Heart right ventricle (tissue), 16 donors: ENCODE data around the gene MBTPS1. TPM values are rescaled to one million over a fixed set of nuclear protein-coding genes. Genes with fewer than 3 reads are reported as not detected.

Source experiments
- ATAC-seq, 8 donors: fragments of 200-7000 bp; cut with Tn5 transposase; one replicate each; pipeline ENCODE4 v1.9.1; 2020; ENCODE audit warnings: mild to moderate bottlenecking in 8 of 8, moderate library complexity in 8 of 8, moderate number of reproducible peaks in 1 of 8
- DNase-seq, 2 donors: peaks; one replicate each; pipeline ENCODE4 v3.0.0-alpha.2; 2020
- H3K27ac ChIP-seq, 10 donors: fragments of 200-600 bp; sonication (generic) in 2 of 10; one replicate each; pipeline versions ENCODE4 v1.5.0 to v1.8.0; 2020 to 2022; ENCODE audit warnings: mild to moderate bottlenecking in 3 of 10
- H3K27me3 ChIP-seq, 7 donors: fragments of 200-600 bp; one replicate each; pipeline ENCODE4 v1.8.0; 2021 to 2022; ENCODE audit warnings: mild to moderate bottlenecking in 2 of 7
- H3K36me3 ChIP-seq, 9 donors: fragments of 200-600 bp; sonication (generic) in 1 of 9; one replicate each; pipeline versions ENCODE4 v1.5.0 to v1.8.0; 2020 to 2022; ENCODE audit warnings: mild to moderate bottlenecking in 2 of 9
- H3K4me1 ChIP-seq, 9 donors: fragments of 200-600 bp; sonication (generic) in 1 of 9; one replicate each; pipeline versions ENCODE4 v1.5.0 to v1.8.0; 2020 to 2022; ENCODE audit warnings: mild to moderate bottlenecking in 4 of 9
- H3K4me3 ChIP-seq, 10 donors: fragments of 200-600 bp; sonication (generic) in 2 of 10; one replicate each; pipeline versions ENCODE4 v1.5.0 to v1.8.0; 2020 to 2022; ENCODE audit warnings: mild to moderate bottlenecking in 7 of 10, moderate library complexity in 2 of 10
- H3K9me3 ChIP-seq, 11 donors: fragments of 200-600 bp in 10 of 11; sonication (generic) in 2 of 11; one replicate each; pipeline versions ENCODE4 v1.5.0 to v1.8.0; 2013 to 2022; ENCODE audit warnings: mild to moderate bottlenecking in 2 of 11, control low read depth in 1 of 11, moderate library complexity in 1 of 11
- WGBS, 2 donors: extraction: QIAGEN DNeasy Blood & Tissue Kit; methylation state at CpG; one replicate each; pipeline ENCODE4 v1.1.7; 2013; ENCODE audit warnings: inconsistent platforms in 1 of 2; 5-methylcytosine and 5-hydroxymethylcytosine counted together
- intact Hi-C, 10 donors: fragments of 100-400 bp; cut with DNase I; formaldehyde crosslinking; loops; one replicate each; pipeline versions ENCODE4 v1.11.1 to v1.14.2; 2022
- polyA plus RNA-seq, 2 donors: library from polyadenylated mRNA; stranded (reverse); fragments of 200-250 nt; gene quantifications; one replicate each; pipeline ENCODE4 v1.2.3, GENCODE V29; 2013
- total RNA-seq, 10 donors: library from RNA; stranded (reverse); fragmentation: NEBNext Ultra II Directional in 3 of 10; extraction: Animal tissue kit (Norgen Biotek cat#: 25700) in 3 of 10; gene quantifications; one replicate each; pipeline versions ENCODE4 v1.2.1 to v1.2.4, GENCODE V29; 2021 to 2023
- TF ChIP-seq, protein P1 (sequence below), 9 donors: fragments of 200-600 bp; sonication (generic) in 2 of 9; IDR thresholded peaks; one replicate each; pipeline versions ENCODE4 v1.5.0 to v1.8.0; 2021 to 2022; ENCODE audit warnings: antibody characterized with exemption in 9 of 9, mild to moderate bottlenecking in 5 of 9, moderate library complexity in 1 of 9
- donor health status: Arrhythmogenic right ventricular cardiomyopathy.
- donor health status: ischemic (EF 13 %, LVEDD 7.1; RV severe dilation, severe dysfunction).
- donor health status: healthy with polysubstance abuse.
- donor health status: DM: no; HTN: yes; CAD: no.
- donor health status: DM: no; HTN: no; CAD: no.
- donor health status: ischemic (EF 25% LVEDD 6.9; RV normal size, moderate dysfunction).
- donor health status: ischemic (EF 25% LVEDD 5.7; RV mildly dilated, moderate dysfunction).
- donor health status: healthy.
- donor health status: DM: yes; HTN: yes; CAD: no.
- donor health status: Ischemic cardiomyopathy.
- donor health status: ischemic (EF 35%, LVEDD 5.7; RV mildly dilated, moderate dysfunction).
- donor health status: nonischemic (EF 11% LVEDD 7.7; RV severe dilation, severe dysfunction).
- donor health status: DM: yes; HTN: yes; CAD: no.
- donor health status: PGD.
- donor health status: ischemic (EF 29% LVEDD 5.4; RV normal size, mild dysfunction).
- donor health status: nonischemic (EF 23%, LVEDD 6.1; RV moderate dilation, normal function).

Gene MBTPS1
- total and polyA plus RNA-seq, 12 donors: 41.4 to 122 (median 66.0) TPM

DNA sequence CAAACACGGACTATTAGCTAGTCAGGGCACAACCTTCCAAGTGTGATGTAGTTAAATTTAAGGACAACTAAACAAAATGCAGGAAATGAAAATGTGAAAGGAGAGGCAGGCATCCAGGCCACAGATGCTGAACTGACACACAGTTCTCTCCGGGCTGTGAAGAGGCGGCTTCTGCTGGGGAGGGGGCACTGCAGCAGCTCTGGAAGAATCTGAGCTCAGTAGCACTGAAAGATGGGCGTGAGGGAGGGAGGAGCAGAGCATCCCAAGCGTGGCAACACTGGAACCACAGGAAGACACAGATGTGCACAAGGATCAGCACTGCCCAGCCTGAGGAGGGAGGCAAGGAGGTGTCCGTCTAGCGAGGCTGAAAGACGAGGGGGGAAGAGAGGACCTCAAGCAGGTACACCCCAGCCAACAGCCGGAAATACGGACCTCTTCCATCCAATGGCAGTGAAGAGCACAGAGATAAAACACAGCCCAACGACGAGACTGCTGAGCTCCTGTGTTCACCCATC is 11.4 kb downstream of the MBTPS1 start:
- H3K9me3 ChIP-seq: no peaks in the 10 kb centered on the region
- peak overlapping the region in 1 of 10 donors; percentile 7 for H3K27ac ChIP-seq
- H3K4me3 ChIP-seq: no peak overlapping the region
- peaks cover 0 to 55% (median 0%) of the 10 kb centered on the region in 9 donors for H3K36me3 ChIP-seq
- H3K27me3 ChIP-seq: no peaks in the 10 kb centered on the region
- H3K4me1 ChIP-seq: peaks cover 0 to 58% (median 24%) of the 10 kb centered on the region in 9 donors
- TF ChIP-seq, protein P1, sequence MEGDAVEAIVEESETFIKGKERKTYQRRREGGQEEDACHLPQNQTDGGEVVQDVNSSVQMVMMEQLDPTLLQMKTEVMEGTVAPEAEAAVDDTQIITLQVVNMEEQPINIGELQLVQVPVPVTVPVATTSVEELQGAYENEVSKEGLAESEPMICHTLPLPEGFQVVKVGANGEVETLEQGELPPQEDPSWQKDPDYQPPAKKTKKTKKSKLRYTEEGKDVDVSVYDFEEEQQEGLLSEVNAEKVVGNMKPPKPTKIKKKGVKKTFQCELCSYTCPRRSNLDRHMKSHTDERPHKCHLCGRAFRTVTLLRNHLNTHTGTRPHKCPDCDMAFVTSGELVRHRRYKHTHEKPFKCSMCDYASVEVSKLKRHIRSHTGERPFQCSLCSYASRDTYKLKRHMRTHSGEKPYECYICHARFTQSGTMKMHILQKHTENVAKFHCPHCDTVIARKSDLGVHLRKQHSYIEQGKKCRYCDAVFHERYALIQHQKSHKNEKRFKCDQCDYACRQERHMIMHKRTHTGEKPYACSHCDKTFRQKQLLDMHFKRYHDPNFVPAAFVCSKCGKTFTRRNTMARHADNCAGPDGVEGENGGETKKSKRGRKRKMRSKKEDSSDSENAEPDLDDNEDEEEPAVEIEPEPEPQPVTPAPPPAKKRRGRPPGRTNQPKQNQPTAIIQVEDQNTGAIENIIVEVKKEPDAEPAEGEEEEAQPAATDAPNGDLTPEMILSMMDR (IDR thresholded peaks at IDR 0.05): no peak
- peak in 2 of 8 donors; percentile 4 to 14 for ATAC-seq
- no peak for DNase-seq
- WGBS, 2 donors: 69 to 70% methylated on average over 12 of the region's 12 CpGs
- intact Hi-C loops: no loop called here

DNA sequence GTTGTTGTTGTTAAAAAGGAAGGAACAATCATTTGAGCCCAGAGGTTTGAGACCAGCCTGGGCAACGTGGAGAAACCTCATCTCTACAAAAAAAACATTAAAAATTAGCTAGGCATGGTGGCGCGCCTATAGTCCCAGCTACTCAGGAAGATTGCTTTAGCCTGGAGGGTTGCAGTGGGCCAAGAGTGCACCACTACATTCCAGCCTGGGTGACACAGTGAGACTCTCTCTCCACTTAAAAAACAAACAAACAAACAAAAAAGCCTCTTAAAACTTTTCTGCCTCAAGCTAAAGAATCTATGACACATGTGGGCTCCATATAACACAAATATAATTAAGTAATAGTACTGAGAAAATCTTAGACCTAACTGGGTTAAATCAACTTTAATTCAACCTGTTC is 12.5 kb downstream of the MBTPS1 start:
- Histone ChIP-seq H3K36me3 (peaks cover 0 to 56% (median 6%) of the 10 kb centered on the region in 9 donors), H3K4me3 (no peak overlapping the region), H3K4me1 (peaks cover 0 to 47% (median 16%) of the 10 kb centered on the region in 9 donors), H3K9me3 (no peaks in the 10 kb centered on the region), H3K27ac (no peak overlapping the region), H3K27me3 (no peaks in the 10 kb centered on the region)
- TF ChIP-seq, protein P1 (IDR thresholded peaks at IDR 0.05): no peak
- ATAC-seq: no peak
- 84 to 91% methylated on average over 3 of the region's 3 CpGs for WGBS, 2 donors
- DNase-seq: no peak
- intact Hi-C loops: no loop called here

DNA sequence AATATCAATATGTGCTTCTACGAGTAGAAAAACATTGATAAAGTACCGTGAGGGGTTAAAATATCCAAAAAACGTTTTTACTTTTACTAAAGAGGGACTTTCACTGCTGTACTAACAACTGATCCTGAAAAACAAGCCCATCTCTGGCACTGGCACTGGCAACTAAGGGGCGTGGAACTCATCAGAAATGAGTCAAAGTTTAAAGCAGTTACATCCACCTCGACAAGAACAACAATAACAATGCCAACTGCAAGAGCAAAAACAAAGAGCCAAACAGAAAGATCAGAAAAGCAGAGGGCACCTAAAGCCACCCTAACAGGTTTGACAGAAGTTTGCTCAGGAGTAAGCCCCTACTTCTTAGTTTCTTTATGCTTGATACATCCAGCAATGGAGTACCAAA is 13.1 kb downstream of the MBTPS1 start:
- no peak for ATAC-seq
- H3K4me1 ChIP-seq: peaks cover 0 to 46% (median 16%) of the 10 kb centered on the region in 9 donors
- 65 to 73% methylated on average over 5 of the region's 5 CpGs for WGBS, 2 donors

DNA sequence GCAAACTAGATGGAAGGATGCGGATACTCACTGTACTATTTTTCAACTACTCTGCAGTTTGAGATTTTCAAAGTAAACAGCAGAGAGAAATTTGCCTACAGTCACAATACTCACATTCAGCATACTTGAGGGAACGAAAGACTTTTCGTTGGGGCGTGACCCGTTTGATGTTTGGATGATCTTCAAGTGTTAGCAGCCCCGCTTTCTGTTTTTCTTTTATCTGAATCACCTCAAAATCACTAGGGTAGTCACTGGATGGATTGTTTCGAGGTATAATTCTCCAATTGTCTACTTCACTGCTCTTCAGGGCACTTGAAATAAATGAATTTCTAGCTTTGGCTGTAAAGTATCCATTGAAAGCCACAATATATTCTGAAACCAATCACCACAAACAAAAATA is 17.8 kb downstream of the MBTPS1 start:
- H3K27me3 ChIP-seq: no peaks in the 10 kb centered on the region
- no peak for DNase-seq
- H3K4me3 ChIP-seq: no peak overlapping the region
- H3K9me3 ChIP-seq: no peaks in the 10 kb centered on the region
- peaks cover 0 to 81% (median 27%) of the 10 kb centered on the region in 9 donors for H3K36me3 ChIP-seq
- WGBS, 2 donors: 94 to 95% methylated on average over 7 of the region's 7 CpGs
- intact Hi-C loops: loop anchor here in 1 of 10 donors (10.0 kb wide), 1 partner anchor 386 kb away; no protein-coding TSS in a partner anchor
- no peak for ATAC-seq
- no peak overlapping the region for H3K27ac ChIP-seq
- H3K4me1 ChIP-seq: peaks cover 0 to 38% (median 11%) of the 10 kb centered on the region in 9 donors
- TF ChIP-seq, protein P1 (IDR thresholded peaks at IDR 0.05): no peak

More for the DNA sequence above, 13.1 kb downstream of the MBTPS1 start:
- peaks cover 0 to 56% (median 6%) of the 10 kb centered on the region in 9 donors for H3K36me3 ChIP-seq
- no peaks in the 10 kb centered on the region for H3K9me3 ChIP-seq
- H3K27ac ChIP-seq: no peak overlapping the region
- intact Hi-C loops: no loop called here
- no peak for DNase-seq
- H3K27me3 ChIP-seq: no peaks in the 10 kb centered on the region
- TF ChIP-seq, protein P1 (IDR thresholded peaks at IDR 0.05): no peak
- no peak overlapping the region for H3K4me3 ChIP-seq
